Muscle of leg (tissue), 11 donors: ENCODE data around the gene TRMT10B. TPM values are rescaled to one million over a fixed set of nuclear protein-coding genes. Genes with fewer than 3 reads are reported as not detected.
A peak's percentile ranks its signal among the peaks of the same experiment; 100 is the strongest.

ENCODE experiments used
- DNase-seq: peaks from one replicate; pipeline ENCODE4 v3.0.0; 2013
- H3K27ac ChIP-seq: one replicate; pipeline ENCODE4 v1.5.1; 2013; ENCODE audit warnings: mild to moderate bottlenecking, low read length, control low read depth
- H3K27me3 ChIP-seq: one replicate; pipeline ENCODE4 v1.6.1; 2013; ENCODE audit warnings: low read length; ENCODE audit not compliant: control insufficient read depth, insufficient read depth
- H3K36me3 ChIP-seq: one replicate; pipeline ENCODE4 v1.6.1; 2013; ENCODE audit warnings: low read length; ENCODE audit not compliant: control insufficient read depth, insufficient read depth
- H3K4me1 ChIP-seq: one replicate; pipeline ENCODE4 v1.6.1; 2013; ENCODE audit warnings: low read length; ENCODE audit not compliant: control insufficient read depth, insufficient read depth
- H3K4me3 ChIP-seq: one replicate; pipeline ENCODE4 v1.5.1; 2013; ENCODE audit warnings: low read length, control low read depth
- H3K9me3 ChIP-seq: replicated peaks from 2 replicates; pipeline ENCODE4 v1.6.1; 2013; ENCODE audit warnings: low read depth, low read length; ENCODE audit not compliant: control insufficient read depth
- WGBS: methylation state at CpG from one replicate; pipeline ENCODE4 v1.1.5; 2013; ENCODE audit warnings: missing lambda C conversion rate; ENCODE audit not compliant: insufficient coverage; 5-methylcytosine and 5-hydroxymethylcytosine counted together
- polyA plus RNA-seq, 8 donors: library from polyadenylated mRNA; unstranded; fragments of 120-200 nt; gene quantifications; one replicate each; pipeline versions ENCODE4 v1.2.1 to v1.2.3, GENCODE V29; 2013; ENCODE audit warnings: inconsistent platforms in 1 of 8, low replicate concordance in 1 of 8; ENCODE audit not compliant: insufficient read length in 8 of 8, insufficient read depth in 1 of 8
- total RNA-seq: library from RNA; stranded (reverse); fragments of 120-200 nt; gene quantifications from one replicate; pipeline ENCODE4 v1.2.4, GENCODE V29; 2013

The TRMT10B gene
- total and polyA plus RNA-seq, 9 donors: 4.8 to 13.8 (median 9.3) TPM

DNA sequence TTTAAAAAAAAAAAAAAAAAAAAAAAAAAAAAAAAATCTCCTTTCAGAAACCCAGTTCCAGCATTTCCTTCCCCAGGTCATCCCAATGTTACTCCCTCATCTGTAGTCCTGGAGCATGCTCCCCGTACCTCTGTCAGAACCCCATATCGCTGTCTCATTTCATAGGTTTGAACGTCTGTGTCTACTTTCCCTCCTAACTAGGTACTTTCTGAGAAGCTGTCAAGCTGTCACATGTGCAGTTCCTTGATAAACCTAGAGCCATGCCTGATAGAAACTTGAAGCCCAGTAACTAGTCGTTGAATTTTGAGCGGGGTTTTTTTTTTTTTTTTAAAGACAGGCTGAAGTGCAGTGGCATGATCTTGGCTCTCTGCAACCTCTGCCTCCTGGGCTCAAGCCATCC lies 15.7 kb downstream of the TRMT10B start:
- DNase-seq: no peak
- H3K36me3 ChIP-seq: peaks cover 35% of the 10 kb centered on the region
- 96% methylated on average over 2 of the region's 5 CpGs for WGBS

DNA sequence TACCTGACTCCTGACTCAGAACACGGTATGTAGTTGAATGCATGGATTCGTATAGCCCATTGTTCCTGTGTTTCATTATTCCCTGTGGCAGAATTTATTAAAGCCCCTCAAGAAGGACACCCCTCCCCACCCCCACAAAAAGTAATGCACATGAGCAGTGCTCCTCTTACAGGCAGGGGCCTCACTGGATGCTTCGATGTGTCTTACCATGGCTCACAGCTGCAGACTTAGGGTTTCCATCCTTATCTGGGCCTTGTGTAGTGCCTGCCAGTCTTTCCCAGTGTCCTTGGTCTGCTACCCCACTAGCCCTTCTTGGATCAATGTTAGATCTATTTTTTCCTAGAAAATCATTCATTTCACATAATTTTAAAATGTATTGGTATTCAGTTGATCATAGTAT lies 16.4 kb downstream of the TRMT10B start:
- Histone ChIP-seq H3K4me3 (no peak overlapping the region), H3K4me1 (no peaks in the 10 kb centered on the region), H3K27ac (no peak overlapping the region), H3K36me3 (peaks cover 36% of the 10 kb centered on the region), H3K27me3 (no peaks in the 10 kb centered on the region), H3K9me3 (no peaks in the 10 kb centered on the region)
- no peak for DNase-seq
- 100% methylated on average over 2 of the region's 3 CpGs for WGBS

More for the DNA sequence above, 15.7 kb downstream of the TRMT10B start:
- Histone ChIP-seq H3K27me3 (no peaks in the 10 kb centered on the region), H3K4me3 (no peak overlapping the region), H3K27ac (no peak overlapping the region), H3K9me3 (no peaks in the 10 kb centered on the region), H3K4me1 (no peaks in the 10 kb centered on the region)

DNA sequence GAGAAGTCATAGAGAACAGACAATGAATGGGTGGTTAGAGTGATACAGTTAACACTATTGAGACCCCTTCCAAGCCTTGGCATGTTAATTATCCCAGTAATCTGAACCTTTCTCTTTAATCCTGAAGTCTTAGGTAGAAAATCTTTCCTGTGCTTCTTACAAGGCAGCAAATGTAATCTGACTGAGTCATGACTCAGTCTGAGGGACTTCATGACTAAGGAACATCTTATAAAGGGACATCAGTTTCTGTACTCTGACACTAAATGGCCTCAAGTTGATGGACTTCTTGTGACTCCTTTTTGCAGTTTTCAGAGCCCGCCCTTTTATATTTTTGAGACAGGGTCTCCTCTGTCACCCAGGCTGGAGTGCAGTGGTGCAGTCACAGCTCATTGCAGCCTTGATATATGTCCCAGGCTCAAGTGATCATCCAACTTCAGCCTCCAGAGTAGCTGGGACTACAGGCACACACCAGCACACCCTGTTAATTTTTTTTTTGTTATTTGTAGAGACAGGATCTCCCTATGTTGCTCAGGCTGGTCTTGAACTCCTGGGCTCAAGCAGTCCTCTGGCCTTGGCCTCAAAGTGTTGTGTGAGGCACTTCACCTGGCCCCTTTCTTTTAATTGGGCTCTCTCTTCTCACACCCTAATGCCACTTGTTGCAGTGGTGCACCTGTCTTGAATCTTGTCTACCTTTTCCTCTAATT lies 21.8 kb downstream of the TRMT10B start:
- Histone ChIP-seq H3K4me1 (no peaks in the 10 kb centered on the region), H3K4me3 (no peak overlapping the region), H3K27ac (no peak overlapping the region), H3K9me3 (no peaks in the 10 kb centered on the region), H3K36me3 (peaks cover 52% of the 10 kb centered on the region), H3K27me3 (no peaks in the 10 kb centered on the region)
- DNase-seq: no peak
- 89% methylated on average over 1 of the region's 1 CpG for WGBS

DNA sequence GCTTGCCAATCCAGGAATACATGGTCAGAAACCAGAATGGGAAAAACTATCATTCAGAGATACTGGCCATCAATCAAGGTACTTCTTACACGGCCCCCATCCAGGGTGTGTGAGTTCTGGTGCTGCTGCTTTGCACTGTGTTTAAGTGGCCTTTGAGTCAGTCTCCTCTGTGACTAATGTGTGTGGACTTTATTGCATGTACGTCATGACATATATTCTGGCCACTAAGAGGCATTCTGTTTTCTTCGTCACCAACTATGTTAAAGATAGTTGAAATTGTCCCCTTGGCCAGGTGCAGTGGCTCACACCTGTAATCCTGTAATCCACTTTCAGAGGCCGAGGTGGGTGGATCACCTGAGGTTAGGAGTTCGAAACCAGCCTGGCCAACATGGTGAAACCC lies 22.7 kb downstream of the TRMT10B start:
- Histone ChIP-seq H3K36me3 (peaks cover 54% of the 10 kb centered on the region), H3K9me3 (no peaks in the 10 kb centered on the region), H3K4me1 (no peaks in the 10 kb centered on the region), H3K4me3 (no peak overlapping the region), H3K27me3 (no peaks in the 10 kb centered on the region), H3K27ac (no peak overlapping the region)
- DNase-seq: no peak
- no CpG with 5 or more reads among the region's 5 CpGs for whole genome bisulfite sequencing

- Histone ChIP-seq H3K27ac (no peak overlapping the region), H3K4me3 (no peak overlapping the region), H3K4me1 (no peaks in the 10 kb centered on the region), H3K9me3 (no peaks in the 10 kb centered on the region), H3K27me3 (no peaks in the 10 kb centered on the region), H3K36me3 (peaks cover 61% of the 10 kb centered on the region)
- 88% methylated on average over 1 of the region's 2 CpGs for WGBS
- DNase-seq: no peak
Observed at GRCh38 chr9:37778534-37778933, 24.9 kb downstream of the TRMT10B start.

- Histone ChIP-seq H3K27me3 (peaks cover 13% of the 10 kb centered on the region), H3K4me3 (peak overlapping the region; percentile 99), H3K4me1 (peaks cover 7% of the 10 kb centered on the region), H3K36me3 (peaks cover 27% of the 10 kb centered on the region), H3K27ac (no peak overlapping the region), H3K9me3 (no peaks in the 10 kb centered on the region)
- DNase-seq: no peak
- WGBS: 0% methylated on average over 6 of the region's 6 CpGs
Observed at GRCh38 chr9:37784291-37784615, 30.6 kb downstream of the TRMT10B start.

GRCh38 chr9:37784616-37785483 lies 31.2 kb downstream of the TRMT10B start, which contains the start of gene EXOSC3:
TSS of gene EXOSC3 (minus strand) at chr9:37785064. CDS start at chr9:37785044, 20 bp downstream.
- peak within 1 kb of the TSS; percentile 84 for H3K27ac ChIP-seq
- WGBS: under 1% methylated on average over 73 of the region's 73 CpGs

GRCh38 chr9:37787059-37787458 lies 33.5 kb downstream of the TRMT10B start:
- Histone ChIP-seq H3K9me3 (no peaks in the 10 kb centered on the region), H3K4me3 (no peak overlapping the region), H3K4me1 (peaks cover 7% of the 10 kb centered on the region), H3K27me3 (peaks cover 13% of the 10 kb centered on the region), H3K27ac (no peak overlapping the region), H3K36me3 (peaks cover 12% of the 10 kb centered on the region)
- DNase-seq: no peak
- WGBS: 43% methylated on average over 45 of the region's 45 CpGs

More at GRCh38 chr9:37784616-37785483, 31.2 kb downstream of the TRMT10B start, which contains the start of gene EXOSC3:
- no peaks in the 10 kb centered on the region for H3K9me3 ChIP-seq
- peaks cover 25% of the 10 kb centered on the region for H3K36me3 ChIP-seq
- peak; percentile 97 for DNase-seq
- H3K4me3 ChIP-seq: peak within 1 kb of the TSS; percentile 99
- peaks cover 13% of the 10 kb centered on the region for H3K27me3 ChIP-seq
- peaks cover 7% of the 10 kb centered on the region for H3K4me1 ChIP-seq

- Histone ChIP-seq H3K27ac (no peak overlapping the region), H3K27me3 (peaks cover 13% of the 10 kb centered on the region)
- no CpG with 5 or more reads among the region's 6 CpGs for WGBS
Observed at GRCh38 chr9:37788332-37788731, 34.7 kb downstream of the TRMT10B start.

GRCh38 chr9:37790096-37790495 lies 36.5 kb downstream of the TRMT10B start:
- Histone ChIP-seq H3K36me3 (no peaks in the 10 kb centered on the region), H3K27me3 (peaks cover 13% of the 10 kb centered on the region), H3K27ac (no peak overlapping the region), H3K9me3 (no peaks in the 10 kb centered on the region), H3K4me1 (peaks cover 3% of the 10 kb centered on the region), H3K4me3 (no peak overlapping the region)
- 100% methylated on average over 1 of the region's 2 CpGs for WGBS
- no peak for DNase-seq

More at GRCh38 chr9:37788332-37788731, 34.7 kb downstream of the TRMT10B start:
- DNase-seq: no peak
- Histone ChIP-seq H3K4me3 (no peak overlapping the region), H3K4me1 (peaks cover 7% of the 10 kb centered on the region), H3K36me3 (peaks cover 1% of the 10 kb centered on the region), H3K9me3 (no peaks in the 10 kb centered on the region)
